ENCODE results near the gene SPEG.

The SPEG gene

DNA sequence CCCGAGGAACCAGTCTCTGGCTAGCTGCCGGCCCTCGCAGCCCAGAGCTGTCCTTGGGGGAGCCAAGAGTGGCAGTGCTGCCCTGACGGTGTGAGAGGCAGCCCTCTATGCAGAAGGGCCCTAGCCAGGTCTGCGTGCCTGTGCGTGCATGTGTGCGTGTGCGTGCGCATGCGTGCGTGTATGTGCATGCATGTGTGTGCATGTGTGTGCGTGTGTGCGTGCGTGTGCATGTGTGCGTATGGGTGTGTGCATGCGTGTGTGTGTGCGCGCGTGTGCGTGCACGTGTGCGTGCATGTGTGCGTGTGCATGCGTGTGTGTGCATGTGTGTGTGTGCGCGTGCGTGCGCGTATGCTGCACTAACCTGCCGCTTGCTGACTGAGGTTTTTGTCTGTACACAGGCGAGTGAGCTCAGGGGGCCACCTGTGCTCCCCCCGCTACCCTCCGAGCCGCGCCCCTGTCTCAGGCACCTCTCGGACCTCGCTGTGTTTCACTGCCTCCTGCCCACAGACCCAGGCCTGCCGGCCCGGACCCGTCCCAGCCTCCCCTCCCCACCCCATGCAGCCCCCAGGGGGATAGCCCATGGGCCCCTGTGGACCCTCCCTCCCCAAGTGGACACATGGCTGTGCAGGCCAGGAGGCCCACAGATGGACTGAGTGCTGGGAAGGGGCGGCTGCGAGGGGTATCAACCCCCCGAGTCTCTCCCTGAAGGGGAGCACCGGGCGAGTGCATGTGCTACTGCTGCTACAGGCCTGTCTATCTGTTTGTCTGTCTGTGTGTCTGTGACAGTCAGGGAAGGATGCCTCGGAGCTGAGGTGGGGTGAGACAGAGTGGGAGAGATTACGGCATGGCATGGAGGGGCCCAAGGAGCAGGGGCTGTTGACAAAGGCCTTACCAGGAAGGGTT, 31.3 kb downstream of the SPEG start:
- DNase-seq: no peak

- no peak for DNase-seq
Measured at GRCh38 chr2:219466816-219467735, 32.4 kb downstream of the SPEG start.

- DNase-seq: no peak
Measured at GRCh38 chr2:219467736-219468075, 33.1 kb downstream of the SPEG start.

DNA sequence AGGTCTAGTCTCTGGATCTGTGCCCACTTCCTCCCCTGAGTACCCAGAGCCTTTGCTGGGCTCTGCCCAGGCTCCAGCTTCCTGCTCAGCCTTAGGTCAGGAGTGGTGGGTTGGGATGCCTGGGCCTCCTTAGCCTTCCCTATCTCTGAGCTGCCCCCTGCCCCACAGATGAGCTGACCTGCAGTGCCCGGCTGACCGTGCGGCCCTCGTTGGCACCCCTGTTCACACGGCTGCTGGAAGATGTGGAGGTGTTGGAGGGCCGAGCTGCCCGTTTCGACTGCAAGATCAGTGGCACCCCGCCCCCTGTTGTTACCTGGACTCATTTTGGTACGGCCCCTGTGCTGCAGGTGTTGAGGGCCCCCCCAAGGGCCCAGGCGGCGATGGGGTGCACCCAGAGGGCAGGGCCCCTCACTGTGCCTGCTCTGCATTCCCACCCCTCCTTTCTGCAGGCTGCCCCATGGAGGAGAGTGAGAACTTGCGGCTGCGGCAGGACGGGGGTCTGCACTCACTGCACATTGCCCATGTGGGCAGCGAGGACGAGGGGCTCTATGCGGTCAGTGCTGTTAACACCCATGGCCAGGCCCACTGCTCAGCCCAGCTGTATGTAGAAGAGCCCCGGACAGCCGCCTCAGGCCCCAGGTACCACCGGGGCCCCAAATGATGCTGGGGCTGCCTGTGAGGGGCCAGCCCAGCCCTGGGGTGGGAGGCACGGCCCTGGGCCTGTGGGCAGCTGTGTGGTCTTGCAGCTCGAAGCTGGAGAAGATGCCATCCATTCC, 34.0 kb downstream of the SPEG start:
- no peak for DNase-seq

DNA sequence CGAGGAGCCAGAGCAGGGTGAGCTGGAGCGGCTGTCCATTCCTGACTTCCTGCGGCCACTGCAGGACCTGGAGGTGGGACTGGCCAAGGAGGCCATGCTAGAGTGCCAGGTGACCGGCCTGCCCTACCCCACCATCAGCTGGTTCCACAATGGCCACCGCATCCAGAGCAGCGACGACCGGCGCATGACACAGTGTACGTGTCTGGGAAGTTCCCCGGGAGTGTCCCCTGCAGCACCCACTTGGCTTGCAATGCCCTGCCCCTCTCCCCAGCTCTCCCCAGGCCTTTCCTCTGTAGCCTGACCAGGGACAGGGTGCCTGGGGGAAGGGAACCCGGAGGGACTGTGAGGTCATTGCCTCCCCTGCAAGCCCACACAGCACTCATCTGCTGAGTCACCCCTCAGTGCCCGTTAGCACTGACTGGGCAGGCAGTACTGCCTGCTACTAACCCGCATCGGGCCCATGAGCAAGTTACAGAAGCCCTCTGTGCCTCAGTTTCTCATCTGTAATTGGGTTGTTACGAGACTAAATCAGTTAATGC, 34.6 kb downstream of the SPEG start:
- no peak for DNase-seq

GRCh38 chr2:219470429-219470828, 35.8 kb downstream of the SPEG start:
- DNase-seq: no peak

DNA sequence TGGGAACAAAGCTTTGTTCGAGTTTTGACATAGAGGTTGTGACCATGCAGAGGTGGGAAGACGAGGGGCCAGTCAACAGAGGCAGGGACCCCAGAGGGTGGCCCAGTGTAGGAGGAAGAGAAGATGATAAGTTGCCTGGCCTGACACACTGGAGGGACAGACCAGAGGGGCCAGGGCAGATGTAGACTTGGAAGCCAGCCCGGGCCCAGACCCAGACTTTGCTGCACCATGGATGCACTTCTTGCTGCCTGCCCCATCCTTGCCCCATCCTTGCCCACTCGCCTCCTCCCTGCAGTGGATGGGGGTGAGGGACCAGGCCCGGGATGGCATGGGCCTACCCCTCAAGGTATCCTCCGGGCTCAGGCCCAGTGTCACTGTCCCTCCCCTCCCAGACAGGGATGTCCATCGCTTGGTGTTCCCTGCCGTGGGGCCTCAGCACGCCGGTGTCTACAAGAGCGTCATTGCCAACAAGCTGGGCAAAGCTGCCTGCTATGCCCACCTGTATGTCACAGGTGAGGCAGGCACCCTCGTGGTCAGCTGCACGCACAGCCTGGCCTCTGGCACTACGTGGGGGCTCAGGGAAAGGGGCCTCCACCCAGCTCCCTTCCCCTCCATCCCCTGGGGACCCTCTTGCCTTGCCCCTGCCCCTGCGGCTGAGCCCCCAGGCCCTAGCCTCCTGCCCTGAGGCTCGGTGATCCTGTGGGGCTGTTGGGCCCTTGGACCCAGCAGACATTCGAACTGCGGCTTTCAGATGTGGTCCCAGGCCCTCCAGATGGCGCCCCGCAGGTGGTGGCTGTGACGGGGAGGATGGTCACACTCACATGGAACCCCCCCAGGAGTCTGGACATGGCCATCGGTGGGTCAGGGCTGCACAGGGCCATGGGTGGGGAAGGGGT, 37.1 kb downstream of the SPEG start:
- no peak for DNase-seq

DNA sequence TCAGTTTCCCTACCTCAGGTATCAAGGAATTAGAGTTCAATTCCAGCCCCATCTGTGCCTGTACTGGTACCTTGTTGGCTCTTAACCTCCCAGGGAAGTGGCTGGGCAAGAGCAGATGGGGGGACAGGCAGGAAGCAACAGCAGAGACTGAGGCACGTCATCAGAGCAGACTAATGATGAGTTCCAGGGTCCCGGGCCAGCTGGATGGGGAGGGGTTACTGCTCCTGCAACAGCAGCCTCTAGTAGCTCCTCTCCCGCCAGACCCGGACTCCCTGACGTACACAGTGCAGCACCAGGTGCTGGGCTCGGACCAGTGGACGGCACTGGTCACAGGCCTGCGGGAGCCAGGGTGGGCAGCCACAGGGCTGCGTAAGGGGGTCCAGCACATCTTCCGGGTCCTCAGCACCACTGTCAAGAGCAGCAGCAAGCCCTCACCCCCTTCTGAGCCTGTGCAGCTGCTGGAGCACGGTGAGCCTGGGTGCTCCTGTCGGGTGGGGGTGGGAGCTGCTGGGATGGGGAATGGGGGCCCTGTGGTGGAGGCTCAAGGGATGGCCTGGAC, 38.1 kb downstream of the SPEG start:
- DNase-seq: no peak

DNA sequence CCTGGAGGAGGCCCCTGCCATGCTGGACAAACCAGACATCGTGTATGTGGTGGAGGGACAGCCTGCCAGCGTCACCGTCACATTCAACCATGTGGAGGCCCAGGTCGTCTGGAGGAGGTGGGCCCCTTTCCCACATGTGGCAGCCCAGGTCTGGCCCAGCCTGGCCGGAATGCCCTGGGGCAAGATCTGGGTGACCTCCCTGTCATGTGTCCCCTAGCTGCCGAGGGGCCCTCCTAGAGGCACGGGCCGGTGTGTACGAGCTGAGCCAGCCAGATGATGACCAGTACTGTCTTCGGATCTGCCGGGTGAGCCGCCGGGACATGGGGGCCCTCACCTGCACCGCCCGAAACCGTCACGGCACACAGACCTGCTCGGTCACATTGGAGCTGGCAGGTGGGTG, 38.9 kb downstream of the SPEG start:
- no peak for DNase-seq

DNA sequence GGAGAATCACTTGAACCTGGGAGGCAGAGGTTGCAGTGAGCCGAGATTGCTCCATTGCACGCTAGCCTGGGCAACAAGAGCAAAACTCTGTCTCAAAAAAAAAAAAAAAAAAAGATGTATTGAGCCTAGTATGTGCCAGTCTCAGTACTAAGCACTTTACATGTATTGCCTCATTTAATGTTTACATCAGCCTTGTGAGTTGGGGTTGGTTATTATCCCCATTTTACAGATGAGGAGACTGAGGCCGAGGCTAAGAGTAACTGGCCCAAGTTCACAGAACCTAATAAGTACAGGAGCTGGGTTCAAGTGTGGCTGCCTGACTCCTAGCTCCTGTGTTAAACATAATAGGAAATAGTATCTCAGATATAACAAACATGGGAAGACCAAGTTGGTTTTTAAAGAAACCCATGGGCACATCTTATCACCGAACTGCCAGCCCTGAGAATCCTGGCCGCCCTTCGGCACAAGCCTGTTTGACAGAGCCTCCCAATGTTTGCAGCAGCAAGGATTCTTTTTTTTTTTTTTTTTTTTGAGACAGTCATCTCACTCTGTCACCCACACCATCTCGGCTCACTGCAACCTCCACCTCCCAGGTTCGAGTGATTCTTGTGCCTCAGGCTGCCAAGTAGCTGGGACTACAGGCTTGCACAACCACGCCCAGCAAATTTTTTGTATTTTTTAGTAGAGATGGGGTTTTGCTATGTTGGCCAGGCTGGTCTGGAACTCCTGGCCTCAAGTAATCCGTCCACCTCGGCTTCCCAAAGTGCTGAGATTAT, 39.8 kb downstream of the SPEG start:
- no peak for DNase-seq

GRCh38 chr2:219475278-219475677, 40.6 kb downstream of the SPEG start:
- DNase-seq: no peak

GRCh38 chr2:219475697-219476651, 41.3 kb downstream of the SPEG start:
- DNase-seq: peak; percentile 44

GRCh38 chr2:219476652-219477151, 42.1 kb downstream of the SPEG start:
- DNase-seq: no peak

DNA sequence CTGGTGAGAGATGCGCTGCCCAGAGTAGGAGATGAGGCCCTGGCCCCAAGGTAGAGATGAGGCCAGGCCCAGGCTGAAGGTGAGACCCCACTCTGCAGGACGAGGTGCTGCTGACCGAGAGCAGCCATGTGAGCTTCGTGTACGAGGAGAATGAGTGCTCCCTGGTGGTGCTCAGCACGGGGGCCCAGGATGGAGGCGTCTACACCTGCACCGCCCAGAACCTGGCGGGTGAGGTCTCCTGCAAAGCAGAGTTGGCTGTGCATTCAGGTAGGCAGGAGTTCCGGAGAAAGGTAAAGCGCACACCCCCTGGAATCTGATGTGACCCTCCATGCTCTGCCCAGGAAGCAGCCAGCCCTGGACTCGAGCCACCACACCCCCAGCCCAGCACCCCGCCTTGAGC, 42.5 kb downstream of the SPEG start:
- DNase-seq: no peak

DNA sequence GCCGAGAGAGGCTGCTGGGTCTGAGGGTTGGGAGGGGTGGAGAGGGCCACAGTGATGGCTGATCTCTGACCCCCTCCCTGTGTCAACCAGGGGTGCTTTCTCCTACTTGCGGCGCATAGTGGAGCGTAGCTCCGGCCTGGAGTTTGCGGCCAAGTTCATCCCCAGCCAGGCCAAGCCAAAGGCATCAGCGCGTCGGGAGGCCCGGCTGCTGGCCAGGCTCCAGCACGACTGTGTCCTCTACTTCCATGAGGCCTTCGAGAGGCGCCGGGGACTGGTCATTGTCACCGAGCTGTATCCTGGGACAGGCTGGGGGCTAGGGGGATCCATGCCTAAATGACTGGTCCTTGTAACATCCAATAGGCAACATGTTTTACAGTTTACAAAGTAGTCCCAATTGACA, 43.2 kb downstream of the SPEG start:
- no peak for DNase-seq

DNA sequence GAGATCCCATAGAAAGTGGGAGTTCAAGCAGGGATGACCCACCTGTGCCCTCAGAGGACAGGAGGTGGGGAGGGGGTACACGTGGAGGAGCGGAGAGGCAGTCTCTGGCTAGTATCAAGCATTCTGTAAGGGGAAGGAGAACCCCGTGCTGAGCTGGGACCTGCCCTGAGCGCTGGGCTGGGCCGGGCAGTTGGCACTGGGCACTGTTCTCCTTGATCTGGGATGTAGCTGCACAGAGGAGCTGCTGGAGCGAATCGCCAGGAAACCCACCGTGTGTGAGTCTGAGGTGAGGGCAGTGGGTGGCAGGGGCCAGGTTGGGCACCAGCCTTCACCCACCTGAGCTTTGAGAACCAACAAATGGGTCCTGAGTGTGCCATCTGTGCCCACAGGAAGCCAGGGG, 44.3 kb downstream of the SPEG start:
- no peak for DNase-seq

GRCh38 chr2:219480004-219480403, 45.4 kb downstream of the SPEG start:
- no peak for DNase-seq

DNA sequence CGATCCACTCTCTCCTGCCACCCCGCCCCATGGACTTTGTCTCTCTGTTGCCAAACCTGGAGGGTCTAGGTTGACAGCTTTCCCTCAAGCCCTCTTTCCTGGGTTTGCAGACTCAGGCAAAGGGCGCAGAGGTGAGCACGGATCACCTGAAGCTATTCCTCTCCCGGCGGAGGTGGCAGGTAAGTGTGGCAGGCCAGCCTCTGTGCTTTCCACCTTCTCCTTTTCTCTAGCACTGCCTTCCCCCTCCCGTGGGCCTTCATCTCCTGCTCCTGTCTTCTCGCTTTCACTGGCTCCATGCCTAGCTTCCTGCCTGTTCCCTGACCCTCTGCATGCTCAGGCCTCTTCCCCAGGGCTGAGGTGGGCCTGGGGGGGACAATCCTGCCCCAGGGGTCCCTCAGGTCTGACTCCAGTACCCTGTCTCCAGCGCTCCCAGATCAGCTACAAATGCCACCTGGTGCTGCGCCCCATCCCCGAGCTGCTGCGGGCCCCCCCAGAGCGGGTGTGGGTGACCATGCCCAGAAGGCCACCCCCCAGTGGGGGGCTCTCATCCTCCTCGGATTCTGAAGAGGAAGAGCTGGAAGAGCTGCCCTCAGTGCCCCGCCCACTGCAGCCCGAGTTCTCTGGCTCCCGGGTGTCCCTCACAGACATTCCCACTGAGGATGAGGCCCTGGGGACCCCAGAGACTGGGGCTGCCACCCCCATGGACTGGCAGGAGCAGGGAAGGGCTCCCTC, 48.2 kb downstream of the SPEG start:
- no peak for DNase-seq

Data from NCI-H146 (cell line).